ENCODE results near the gene PCSK5. TPM values are rescaled to one million over a fixed set of nuclear protein-coding genes. Genes with fewer than 3 reads are reported as not detected.

Gene PCSK5
- total RNA-seq, 1 donor from 2014 or later, result 30.7 TPM

- Mint-ChIP-seq H3K27me3 (no peaks in the 10 kb centered on the region), H3K27ac (peak overlapping the region; percentile 77), H3K4me1 (ENCODE audit: unreplicated experiment) (peaks cover 36% of the 10 kb centered on the region), H3K9me3 (peaks cover 6% of the 10 kb centered on the region), H3K36me3 (peaks cover 4% of the 10 kb centered on the region), H3K4me3 (peak overlapping the region; percentile 6)
- DNase-seq (ENCODE audit: extremely low spot score, unreplicated experiment), result no peak
- no peak for TF ChIP-seq CTCF (conservative IDR thresholded peaks at IDR 0.05)
Observed at GRCh38 chr9:76218117-76218885, 327.8 kb downstream of the PCSK5 start.

GRCh38 chr9:76218886-76219445 is 328.5 kb downstream of the PCSK5 start:
- Mint-ChIP-seq H3K9me3 (peaks cover 3% of the 10 kb centered on the region), H3K4me1 (ENCODE audit: unreplicated experiment) (peaks cover 33% of the 10 kb centered on the region), H3K27ac (peak overlapping the region; percentile 10), H3K36me3 (no peaks in the 10 kb centered on the region), H3K27me3 (no peaks in the 10 kb centered on the region), H3K4me3 (peak overlapping the region; percentile 6)
- DNase-seq (ENCODE audit: extremely low spot score, unreplicated experiment), result no peak
- TF ChIP-seq CTCF (conservative IDR thresholded peaks at IDR 0.05), result no peak

- DNase-seq (ENCODE audit: extremely low spot score, unreplicated experiment), result no peak
- TF ChIP-seq CTCF (conservative IDR thresholded peaks at IDR 0.05), result peak; percentile 54
- Mint-ChIP-seq H3K27me3 (no peaks in the 10 kb centered on the region), H3K4me3 (no peak overlapping the region), H3K9me3 (peaks cover 4% of the 10 kb centered on the region), H3K36me3 (no peaks in the 10 kb centered on the region), H3K27ac (peak overlapping the region; percentile 10), H3K4me1 (ENCODE audit: unreplicated experiment) (peaks cover 34% of the 10 kb centered on the region)
Observed at GRCh38 chr9:76219560-76220151, 329.2 kb downstream of the PCSK5 start.

- H3K9me3 Mint-ChIP-seq, result peaks cover 4% of the 10 kb centered on the region
- H3K27ac Mint-ChIP-seq, result no peak overlapping the region
- H3K4me3 Mint-ChIP-seq, result no peak overlapping the region
- no peak for TF ChIP-seq CTCF (conservative IDR thresholded peaks at IDR 0.05)
- peaks cover 25% of the 10 kb centered on the region for H3K4me1 Mint-ChIP-seq (ENCODE audit: unreplicated experiment)
- no peaks in the 10 kb centered on the region for H3K36me3 Mint-ChIP-seq
- no peaks in the 10 kb centered on the region for H3K27me3 Mint-ChIP-seq
- no peak for DNase-seq (ENCODE audit: extremely low spot score, unreplicated experiment)
Observed at GRCh38 chr9:76221423-76221822, 330.9 kb downstream of the PCSK5 start.

GRCh38 chr9:76223749-76224340 is 333.4 kb downstream of the PCSK5 start:
- no peaks in the 10 kb centered on the region for H3K36me3 Mint-ChIP-seq
- peaks cover 13% of the 10 kb centered on the region for H3K4me1 Mint-ChIP-seq (ENCODE audit: unreplicated experiment)
- H3K27me3 Mint-ChIP-seq, result no peaks in the 10 kb centered on the region
- peak overlapping the region; percentile 42 for H3K4me3 Mint-ChIP-seq
- TF ChIP-seq CTCF (conservative IDR thresholded peaks at IDR 0.05), result no peak
- H3K9me3 Mint-ChIP-seq, result peaks cover 4% of the 10 kb centered on the region
- peak overlapping the region; percentile 65 for H3K27ac Mint-ChIP-seq
- no peak for DNase-seq (ENCODE audit: extremely low spot score, unreplicated experiment)
